GM19468 (cell line): ENCODE data around the gene CPNE4.
A peak's percentile ranks its signal among the peaks of the same experiment; 100 is the strongest.

Experiments
- ATAC-seq: cut with Tn5 transposase; IDR thresholded peaks from one replicate; pipeline ENCODE4 v1.9.1; 2021; ENCODE audit warnings: mild to moderate bottlenecking, moderate library complexity, moderate number of reproducible peaks; ENCODE audit not compliant: unreplicated experiment; ENCODE audit errors: extremely low read depth

The CPNE4 gene

GRCh38 chr3:131553495-131554247 is 481.1 kb downstream of the CPNE4 start:
- peak; percentile 92 for ATAC-seq

DNA sequence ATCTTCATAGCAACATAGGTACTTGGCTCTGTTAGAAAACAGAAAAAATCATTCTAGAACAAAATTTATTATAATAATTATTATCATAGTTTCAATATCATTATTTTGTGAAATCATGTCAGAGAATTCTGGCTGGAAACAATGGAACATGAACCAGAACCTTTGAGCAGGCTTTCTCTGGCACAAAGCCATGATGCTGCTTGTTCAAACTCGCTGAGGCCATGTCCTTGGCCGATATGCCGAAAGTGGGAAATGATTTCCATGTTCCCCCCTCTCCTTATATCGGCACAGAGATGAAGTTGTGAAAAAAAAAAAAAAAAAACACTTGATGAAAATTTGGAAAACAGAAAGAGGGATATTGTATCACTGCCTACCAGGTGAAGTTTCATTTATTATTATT is 483.1 kb downstream of the CPNE4 start:
- ATAC-seq = no peak

- no peak for ATAC-seq
Measured at GRCh38 chr3:131550562-131551465, 484.0 kb downstream of the CPNE4 start.

DNA sequence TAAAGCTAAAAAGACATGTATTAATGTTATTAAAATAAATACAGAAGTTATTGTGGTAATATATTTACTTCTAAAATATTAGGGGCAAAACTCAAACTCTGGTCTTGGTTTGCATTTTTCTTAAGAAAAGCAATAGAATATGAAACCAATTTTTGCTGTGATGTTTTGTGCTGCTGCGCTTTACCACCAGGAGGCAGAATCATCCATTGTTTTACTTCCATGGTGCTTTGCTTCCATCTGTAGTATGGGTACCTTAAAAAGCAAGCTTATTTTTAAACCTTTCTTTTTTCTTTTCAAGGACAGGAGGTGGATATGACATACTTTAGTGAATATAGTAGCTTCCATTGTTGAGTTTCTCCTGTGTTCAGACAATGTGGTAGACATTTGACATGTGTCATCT is 485.5 kb downstream of the CPNE4 start:
- no peak for ATAC-seq

GRCh38 chr3:131547585-131547984 is 487.2 kb downstream of the CPNE4 start:
- no peak for ATAC-seq

DNA sequence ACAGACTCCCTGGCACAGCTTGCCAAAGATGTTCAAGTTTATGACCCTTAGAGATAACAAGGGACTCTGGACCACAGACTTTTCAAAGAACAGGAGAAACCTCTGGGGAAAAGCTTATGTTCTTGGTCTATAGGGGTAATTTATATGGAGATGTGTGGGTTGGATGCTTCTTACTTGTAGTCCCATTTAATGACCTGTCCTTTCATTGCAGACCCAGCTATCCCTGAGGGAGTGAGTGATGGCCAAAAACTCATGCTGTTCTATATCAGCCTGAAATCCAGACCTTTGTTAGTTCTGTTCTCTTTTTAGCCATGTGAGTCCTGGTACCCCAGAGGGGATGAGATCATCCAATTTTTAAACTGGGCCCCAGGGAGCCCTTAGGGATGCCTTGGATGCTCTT is 488.4 kb downstream of the CPNE4 start:
- no peak for ATAC-seq

DNA sequence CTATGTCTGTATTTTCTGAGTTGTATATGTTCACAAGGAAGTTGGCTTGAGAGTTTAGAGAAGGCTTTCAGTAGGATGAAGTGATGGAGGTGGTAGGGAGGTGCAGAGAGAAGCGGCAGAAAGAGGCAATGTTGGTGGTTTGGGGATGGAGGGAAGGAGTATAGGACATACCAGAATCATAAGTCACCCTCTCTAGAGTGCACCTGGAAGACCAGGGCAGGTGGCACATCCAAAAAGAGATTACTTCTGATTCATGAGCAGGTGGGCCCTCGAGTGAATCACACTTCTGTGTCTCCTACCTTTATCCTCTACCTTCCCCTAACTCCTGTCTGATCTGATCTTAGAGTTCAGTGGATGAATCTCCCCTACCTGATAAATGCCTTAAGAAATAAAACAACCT is 490.3 kb downstream of the CPNE4 start:
- no peak for ATAC-seq

DNA sequence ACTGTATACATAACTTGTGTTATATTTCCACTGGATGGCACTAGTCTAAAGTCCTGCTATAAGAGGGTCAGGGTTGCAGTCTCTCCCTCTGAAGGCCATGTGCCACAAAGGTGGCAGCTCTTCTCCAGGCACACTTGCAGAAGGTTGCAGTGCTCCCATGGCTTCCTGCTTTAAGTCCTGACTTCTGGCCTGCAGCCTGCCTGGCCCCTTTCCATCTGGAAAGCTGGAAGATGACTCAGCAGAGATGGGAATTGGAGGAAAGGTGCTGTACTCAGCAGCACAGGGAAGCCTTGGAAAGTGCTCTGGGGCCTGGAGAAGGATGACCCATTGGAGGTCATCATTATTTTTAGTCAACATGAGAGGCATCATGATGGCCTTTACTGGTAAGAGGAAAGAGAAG is 491.1 kb downstream of the CPNE4 start:
- ATAC-seq = no peak

DNA sequence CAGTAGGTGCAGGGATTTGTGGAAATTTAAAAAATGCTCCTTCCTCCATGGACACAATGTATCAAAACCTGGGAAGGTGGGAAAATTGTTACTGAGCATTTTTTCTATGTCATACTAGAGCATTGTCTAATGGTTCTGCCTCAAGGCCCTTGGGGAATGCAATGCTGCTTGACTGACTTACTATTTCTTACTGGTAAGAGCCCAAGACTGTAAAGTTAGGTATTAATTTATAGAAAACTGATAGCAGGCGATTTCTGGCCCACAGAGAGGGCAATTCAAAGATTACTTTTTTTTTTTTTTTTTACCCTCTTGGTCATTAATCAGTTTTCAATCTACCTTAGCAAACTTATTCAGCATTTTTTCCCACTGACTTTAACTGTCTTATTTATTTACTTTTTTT is 493.5 kb downstream of the CPNE4 start:
- ATAC-seq = no peak

DNA sequence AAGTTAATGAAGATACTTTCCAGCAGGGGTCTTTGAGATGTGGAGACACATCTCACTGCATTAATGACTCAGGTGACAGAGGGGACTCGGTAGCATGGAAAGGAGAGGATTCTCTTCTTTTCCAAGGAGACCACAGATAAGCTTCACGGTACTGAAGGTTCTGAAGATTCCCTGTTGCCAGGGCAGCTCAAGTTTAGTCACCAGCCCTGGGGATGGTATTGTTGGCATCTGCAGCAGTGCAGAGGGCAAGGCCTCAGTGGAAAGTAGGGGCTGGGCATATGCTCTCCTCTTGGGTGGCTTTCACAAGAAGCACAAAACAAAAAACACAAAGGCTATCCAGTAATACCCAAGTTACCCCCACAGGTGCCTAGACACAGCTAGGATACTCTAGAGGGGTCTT is 494.0 kb downstream of the CPNE4 start:
- no peak for ATAC-seq

GRCh38 chr3:131540143-131540542 is 494.7 kb downstream of the CPNE4 start:
- no peak for ATAC-seq

GRCh38 chr3:131538968-131539367 is 495.8 kb downstream of the CPNE4 start:
- ATAC-seq = no peak

GRCh38 chr3:131537531-131537930 is 497.3 kb downstream of the CPNE4 start:
- ATAC-seq = no peak

GRCh38 chr3:131535596-131535995 is 499.2 kb downstream of the CPNE4 start:
- ATAC-seq = no peak

DNA sequence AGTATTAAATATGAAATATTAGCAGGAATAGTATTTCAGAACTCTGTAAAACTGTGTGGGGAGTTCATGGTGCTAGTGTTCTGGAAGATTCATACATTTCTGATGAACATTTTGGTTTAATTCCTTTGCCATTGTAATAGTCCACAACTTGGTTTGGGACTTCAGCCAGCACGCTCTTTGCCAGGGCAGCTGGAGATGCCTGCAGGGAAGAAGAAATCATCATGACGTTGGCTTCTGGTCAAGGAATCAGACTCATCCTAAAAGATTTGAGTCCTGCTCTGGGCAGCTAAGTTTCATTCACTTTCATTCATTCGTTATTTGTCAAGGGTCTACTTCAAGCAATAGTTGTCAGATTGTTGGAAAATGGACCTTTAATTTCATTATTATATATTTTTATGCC is 499.7 kb downstream of the CPNE4 start:
- no peak for ATAC-seq

DNA sequence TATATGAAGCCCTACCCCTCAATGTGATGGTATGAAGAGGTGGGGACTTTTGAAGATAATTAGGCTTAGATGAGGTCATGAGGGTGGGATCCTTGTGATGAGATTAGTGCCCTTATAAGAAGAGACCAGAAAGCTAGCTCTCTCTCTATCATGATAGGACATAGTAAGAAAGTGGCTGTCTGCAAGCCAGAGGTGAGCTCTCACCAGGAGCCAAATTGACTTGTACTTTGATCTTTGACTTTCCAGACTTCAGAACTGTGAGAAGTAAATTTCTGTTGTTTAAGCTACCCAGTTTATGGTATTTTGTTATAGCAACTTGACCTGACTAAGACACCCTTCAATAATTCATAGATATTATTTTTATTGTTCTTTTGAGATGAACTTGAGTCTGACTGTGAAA is 502.2 kb downstream of the CPNE4 start:
- ATAC-seq = no peak

DNA sequence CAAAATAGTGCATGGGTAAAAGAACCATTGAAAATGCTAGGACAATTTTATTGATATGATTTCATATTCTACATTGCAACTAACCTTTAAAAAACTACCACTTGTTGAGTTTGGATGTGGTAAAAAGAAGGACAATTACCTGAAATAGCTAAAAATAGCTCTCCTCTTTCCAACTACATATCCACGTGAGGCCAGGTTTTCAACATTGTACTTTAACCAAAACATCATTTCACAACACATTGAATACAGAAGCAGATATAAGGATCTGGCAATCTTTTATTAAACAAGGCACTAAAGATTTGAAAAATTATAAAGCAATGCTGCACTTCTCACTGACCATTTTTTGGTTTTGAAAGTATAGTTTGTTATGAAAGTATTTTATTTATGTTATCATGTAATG is 504.0 kb downstream of the CPNE4 start:
- no peak for ATAC-seq

GRCh38 chr3:131530388-131530787 is 504.4 kb downstream of the CPNE4 start:
- ATAC-seq = no peak

DNA sequence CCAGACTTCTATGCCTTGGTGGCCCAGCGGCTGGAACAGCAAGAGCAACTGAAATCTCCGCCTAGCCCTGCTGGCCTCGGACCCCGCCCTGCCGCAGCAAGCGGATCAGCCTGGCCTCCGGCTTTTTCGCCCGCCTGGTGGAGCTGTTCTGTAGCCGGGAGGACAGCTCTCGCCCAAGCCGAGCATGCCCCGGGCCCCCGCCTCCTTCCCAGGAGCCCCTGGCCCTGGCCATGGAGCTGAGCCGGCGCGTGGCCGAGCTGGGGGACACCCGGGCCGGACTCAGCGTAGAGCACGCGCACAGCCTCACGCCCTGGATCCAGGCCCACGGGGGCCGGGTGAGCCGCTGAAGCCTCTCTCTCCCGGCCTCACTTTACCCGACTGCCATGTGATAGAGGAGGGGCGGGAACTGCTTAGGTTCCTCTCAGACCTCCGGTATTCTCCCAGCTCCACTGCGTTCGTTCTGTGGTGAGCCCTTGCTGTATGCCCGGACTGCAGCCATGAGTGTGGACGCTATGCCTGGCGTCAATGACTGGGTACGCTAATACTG is 507.9 kb downstream of the CPNE4 start:
- no peak for ATAC-seq

DNA sequence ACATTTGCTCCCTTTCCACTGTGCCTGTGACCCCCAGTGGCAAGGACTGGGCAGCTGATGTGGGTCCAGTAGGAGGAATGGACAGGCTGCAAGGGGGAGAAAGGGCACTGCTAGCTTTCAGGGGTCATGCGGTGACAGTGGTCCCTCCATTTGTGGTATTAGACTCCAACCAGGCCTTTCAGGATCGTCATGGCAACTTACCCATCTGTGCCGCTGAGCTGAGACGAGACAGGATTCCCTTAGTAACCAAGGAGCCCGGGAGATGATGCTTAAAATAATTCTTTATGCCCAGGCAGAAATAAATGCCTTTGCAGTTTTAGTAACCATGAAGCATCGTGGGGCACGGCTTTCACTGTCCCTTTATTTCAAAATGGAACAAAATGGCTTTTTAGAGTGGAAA is 516.1 kb downstream of the CPNE4 start:
- no peak for ATAC-seq

DNA sequence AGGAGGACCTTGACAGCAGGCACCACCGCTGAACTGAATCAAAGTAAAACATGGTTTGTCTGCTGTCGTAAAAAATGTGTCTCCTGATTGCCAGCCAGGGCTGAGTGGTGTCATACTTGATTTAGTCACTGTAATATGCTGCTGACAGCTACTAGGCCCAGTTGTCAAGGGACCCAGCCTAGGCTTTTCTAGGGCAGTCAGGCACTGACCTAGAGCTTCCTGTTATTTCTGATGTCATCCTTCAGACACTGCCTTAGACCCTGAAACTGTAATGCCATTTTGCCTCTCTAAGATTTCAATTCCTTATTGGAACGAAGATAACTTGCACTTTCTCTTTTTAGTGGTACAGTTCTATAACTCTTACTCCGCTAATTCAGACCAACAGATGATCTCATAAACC is 529.4 kb downstream of the CPNE4 start:
- ATAC-seq = no peak
